Hepatocyte (in vitro differentiated cells): ENCODE measurements around the gene ACTG1. TPM values are rescaled to one million over a fixed set of nuclear protein-coding genes. Genes with fewer than 3 reads are reported as not detected.
"Not testable (repeated sequence)": the region's sequence is repeated elsewhere in the genome, so short reads cannot be mapped to it uniquely, and the experiment has no call there.

Source experiments
- DNase-seq: peaks from one replicate; pipeline ENCODE4 v3.0.0-alpha.2; 2016; ENCODE audit warnings: low spot score
- H2AFZ ChIP-seq: fragments of 200-600 bp; sonication (generic); 2 replicates; pipeline ENCODE4 v1.6.0; 2016; ENCODE audit warnings: antibody characterized with exemption, mild to moderate bottlenecking
- H3K27ac ChIP-seq: fragments of 200-600 bp; sonication (generic); 2 replicates; pipeline ENCODE4 v1.5.1; 2016; ENCODE audit warnings: mild to moderate bottlenecking
- H3K27me3 ChIP-seq: fragments of 200-600 bp; sonication (generic); 2 replicates; pipeline ENCODE4 v1.6.1; 2016
- H3K36me3 ChIP-seq: fragments of 200-600 bp; sonication (generic); replicated peaks from 2 replicates; pipeline ENCODE4 v1.5.1; 2016; ENCODE audit warnings: low read depth; ENCODE audit not compliant: insufficient read depth
- H3K4me1 ChIP-seq: fragments of 200-600 bp; sonication (generic); 2 replicates; pipeline ENCODE4 v1.5.1; 2016; ENCODE audit warnings: mild to moderate bottlenecking, moderate library complexity; ENCODE audit not compliant: insufficient read depth
- H3K4me2 ChIP-seq: fragments of 200-600 bp; sonication (generic); 2 replicates; pipeline ENCODE4 v1.6.0; 2016
- H3K4me3 ChIP-seq: fragments of 200-600 bp; sonication (generic); 2 replicates; pipeline ENCODE4 v1.5.1; 2016; ENCODE audit warnings: mild to moderate bottlenecking
- H3K79me2 ChIP-seq: fragments of 200-600 bp; sonication (generic); 2 replicates; pipeline ENCODE4 v1.6.0; 2017; ENCODE audit warnings: mild to moderate bottlenecking
- H3K9me2 ChIP-seq: fragments of 200-600 bp; sonication (generic); replicated peaks from 2 replicates; pipeline ENCODE4 v1.6.0; 2017; ENCODE audit warnings: mild to moderate bottlenecking; ENCODE audit not compliant: insufficient read depth
- H3K9me3 ChIP-seq: fragments of 200-600 bp; sonication (generic); 2 replicates; pipeline ENCODE4 v1.5.1; 2016; ENCODE audit warnings: low read depth, mild to moderate bottlenecking
- H4K20me1 ChIP-seq: fragments of 200-600 bp; sonication (generic); 2 replicates; pipeline ENCODE4 v1.6.0; 2016; ENCODE audit warnings: mild to moderate bottlenecking; ENCODE audit not compliant: insufficient read depth, poor library complexity, severe bottlenecking
- EZH2 ChIP-seq: fragments of 200-600 bp; sonication (generic); IDR thresholded peaks from 2 replicates; pipeline ENCODE4 v1.6.1; 2016; ENCODE audit warnings: antibody characterized with exemption, mild to moderate bottlenecking, borderline replicate concordance
- EZH2phosphoT487 ChIP-seq: fragments of 200-600 bp; sonication (generic); IDR thresholded peaks from one replicate; pipeline ENCODE4 v1.6.1; 2018; ENCODE audit warnings: antibody characterized with exemption, mild to moderate bottlenecking, low read depth, moderate library complexity; ENCODE audit not compliant: unreplicated experiment, severe bottlenecking
- WGBS: methylation state at CpG from one replicate; pipeline ENCODE4 v1.1.6; 2016; ENCODE audit warnings: low lambda C conversion rate; ENCODE audit errors: missing lambda C conversion rate; 5-methylcytosine and 5-hydroxymethylcytosine counted together
- polyA plus RNA-seq: library from polyadenylated mRNA; unstranded; fragments of >200 nt; fragmentation: Nextera tagmentation; extraction: Ambion mirVana; gene quantifications from 2 replicates; pipeline ENCODE4 v1.2.1, GENCODE V29; 2016
- total RNA-seq: library from RNA; depleted of rRNA; stranded (reverse); fragments of >200 nt; gene quantifications from 2 replicates; pipeline ENCODE4 v1.2.3, GENCODE V29; 2014
- TF ChIP-seq, protein P1 (sequence below): fragments of 200-600 bp; sonication (generic); IDR thresholded peaks from 2 replicates; pipeline ENCODE4 v1.5.1; 2016; ENCODE audit warnings: antibody characterized with exemption, mild to moderate bottlenecking; ENCODE audit not compliant: poor library complexity

The ACTG1 gene
- total and polyA plus RNA-seq, 2 experiments from 2014 or later = 2,832 to 3,298 TPM

DNA sequence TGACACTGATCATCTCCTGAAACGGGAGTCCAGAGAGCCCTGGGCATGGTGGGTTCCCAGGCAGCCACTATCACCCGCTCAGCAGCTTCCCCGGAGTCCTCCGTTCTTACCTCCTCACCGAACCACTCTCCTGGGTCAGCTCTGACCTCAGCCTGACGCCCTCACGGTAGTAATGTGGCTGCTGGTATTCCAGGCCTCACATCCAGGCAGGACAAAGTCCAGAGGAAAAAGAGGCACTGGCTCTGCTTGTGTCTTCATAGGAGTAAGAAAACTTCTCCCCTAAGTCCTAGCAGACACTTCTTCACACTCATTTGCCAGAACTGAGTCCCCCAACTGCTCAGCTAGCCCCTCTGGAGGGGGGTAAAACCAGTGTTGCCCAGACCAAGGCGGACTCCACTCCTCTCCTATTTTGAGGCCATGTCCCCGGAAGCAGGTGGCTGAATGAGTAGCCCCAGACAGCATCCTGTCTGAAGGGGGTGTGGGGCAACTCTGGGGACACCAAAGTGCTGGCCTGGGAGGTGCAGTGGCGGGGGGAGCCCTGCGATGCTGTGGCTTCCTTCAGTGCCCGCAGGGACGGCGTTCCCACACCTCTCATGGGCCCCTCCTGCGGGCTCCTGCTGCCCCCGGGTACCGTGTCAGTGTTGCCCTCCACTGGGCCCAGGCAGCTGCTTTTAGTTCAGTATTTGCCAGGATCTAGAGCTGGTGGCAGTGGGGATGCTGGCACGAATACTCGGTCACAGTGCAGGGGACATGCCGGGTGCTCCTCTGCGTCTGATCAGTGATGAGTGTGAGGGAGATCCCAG is 20.9 kb upstream of the ACTG1 start:
- no peak overlapping the region for H2AFZ ChIP-seq
- no peaks in the 10 kb centered on the region for H4K20me1 ChIP-seq
- peak overlapping the region; percentile 34 for H3K27ac ChIP-seq
- H3K4me2 ChIP-seq = no peak overlapping the region
- H3K27me3 ChIP-seq = peaks cover 13% of the 10 kb centered on the region
- 73% methylated on average over 20 of the region's 21 CpGs for WGBS
- H3K4me1 ChIP-seq = peaks cover 9% of the 10 kb centered on the region
- no peaks in the 10 kb centered on the region for H3K79me2 ChIP-seq
- no peak for DNase-seq
- TF ChIP-seq, protein P1, sequence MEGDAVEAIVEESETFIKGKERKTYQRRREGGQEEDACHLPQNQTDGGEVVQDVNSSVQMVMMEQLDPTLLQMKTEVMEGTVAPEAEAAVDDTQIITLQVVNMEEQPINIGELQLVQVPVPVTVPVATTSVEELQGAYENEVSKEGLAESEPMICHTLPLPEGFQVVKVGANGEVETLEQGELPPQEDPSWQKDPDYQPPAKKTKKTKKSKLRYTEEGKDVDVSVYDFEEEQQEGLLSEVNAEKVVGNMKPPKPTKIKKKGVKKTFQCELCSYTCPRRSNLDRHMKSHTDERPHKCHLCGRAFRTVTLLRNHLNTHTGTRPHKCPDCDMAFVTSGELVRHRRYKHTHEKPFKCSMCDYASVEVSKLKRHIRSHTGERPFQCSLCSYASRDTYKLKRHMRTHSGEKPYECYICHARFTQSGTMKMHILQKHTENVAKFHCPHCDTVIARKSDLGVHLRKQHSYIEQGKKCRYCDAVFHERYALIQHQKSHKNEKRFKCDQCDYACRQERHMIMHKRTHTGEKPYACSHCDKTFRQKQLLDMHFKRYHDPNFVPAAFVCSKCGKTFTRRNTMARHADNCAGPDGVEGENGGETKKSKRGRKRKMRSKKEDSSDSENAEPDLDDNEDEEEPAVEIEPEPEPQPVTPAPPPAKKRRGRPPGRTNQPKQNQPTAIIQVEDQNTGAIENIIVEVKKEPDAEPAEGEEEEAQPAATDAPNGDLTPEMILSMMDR = no peak
- TF ChIP-seq EZH2 (no peak), EZH2phosphoT487 (no peak)
- H3K9me3 ChIP-seq = no peaks in the 10 kb centered on the region
- no peaks in the 10 kb centered on the region for H3K9me2 ChIP-seq
- no peaks in the 10 kb centered on the region for H3K36me3 ChIP-seq
- no peak overlapping the region for H3K4me3 ChIP-seq

DNA sequence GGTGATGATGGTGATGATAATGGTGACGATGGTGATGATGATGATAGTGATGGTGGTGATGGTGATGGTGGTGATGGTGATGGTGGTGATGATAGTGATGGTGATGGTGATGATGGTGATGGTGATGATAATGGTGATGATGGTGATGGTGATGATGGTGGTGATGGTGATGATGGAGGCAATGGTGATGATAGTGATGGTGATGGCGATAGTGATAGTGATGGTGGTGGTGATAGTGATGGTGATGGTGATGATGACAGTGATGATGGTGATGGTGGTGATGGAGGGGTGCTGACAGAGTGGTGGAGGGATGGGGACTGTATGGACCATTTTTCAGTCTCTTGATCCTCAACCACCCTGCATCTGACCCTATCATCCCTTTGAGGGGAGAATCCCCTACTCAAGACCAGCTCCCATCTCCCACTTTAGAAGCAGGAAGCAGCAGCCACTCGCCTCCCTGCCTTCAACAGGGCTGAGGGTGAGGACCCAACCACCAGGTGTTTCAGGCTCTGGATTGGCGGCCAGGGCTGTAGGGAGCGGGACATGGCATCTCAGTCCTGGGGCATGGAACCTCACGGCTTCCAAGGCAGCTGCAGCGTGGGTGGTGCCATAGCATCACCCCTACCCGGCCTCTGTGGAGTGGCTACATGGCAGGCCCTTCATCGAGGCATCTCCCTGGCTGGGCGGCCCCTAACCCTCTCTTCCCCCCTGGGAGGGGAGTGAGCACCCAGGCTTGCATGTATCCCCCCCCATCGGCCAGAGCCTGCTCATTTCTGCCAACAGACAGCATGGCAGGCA is 20.1 kb upstream of the ACTG1 start:
- Histone ChIP-seq H3K36me3 (no peaks in the 10 kb centered on the region), H3K9me3 (no peaks in the 10 kb centered on the region), H3K4me1 (peaks cover 9% of the 10 kb centered on the region), H4K20me1 (no peaks in the 10 kb centered on the region), H3K27me3 (peaks cover 13% of the 10 kb centered on the region), H3K79me2 (no peaks in the 10 kb centered on the region), H3K27ac (no peak overlapping the region), H3K4me3 (no peak overlapping the region), H3K9me2 (no peaks in the 10 kb centered on the region), H2AFZ (no peak overlapping the region), H3K4me2 (no peak overlapping the region)
- no peak for TF ChIP-seq EZH2phosphoT487
- TF ChIP-seq, protein P1 = no peak
- TF ChIP-seq EZH2 = no peak
- DNase-seq = no peak
- 92% methylated on average over 10 of the region's 11 CpGs for WGBS

DNA sequence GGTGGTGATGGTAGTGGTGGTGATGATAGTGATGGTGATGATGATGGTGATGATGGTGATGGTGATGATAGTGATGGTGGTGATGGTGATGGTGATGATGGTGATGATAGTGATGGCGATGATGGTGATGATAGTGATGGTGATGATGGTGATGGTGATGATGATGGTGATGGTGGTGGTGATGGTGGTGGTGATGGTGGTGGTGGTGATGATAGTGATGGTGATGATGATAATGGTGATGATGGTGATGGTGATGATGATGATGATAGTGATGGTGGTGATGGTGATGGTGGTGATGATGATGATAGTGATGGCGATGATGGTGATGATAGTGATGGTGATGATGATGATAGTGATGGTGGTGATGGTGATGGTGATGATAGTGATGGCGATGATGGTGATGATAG is 19.4 kb upstream of the ACTG1 start:
- H3K79me2 ChIP-seq, H3K36me3 ChIP-seq, H3K27me3 ChIP-seq, H3K27ac ChIP-seq, DNase-seq, H3K4me1 ChIP-seq, H4K20me1 ChIP-seq, H3K4me3 ChIP-seq, H3K9me2 ChIP-seq, H3K4me2 ChIP-seq, H2AFZ ChIP-seq, H3K9me3 ChIP-seq: not testable (repeated sequence)
- WGBS = 100% methylated on average over 1 of the region's 3 CpGs

DNA sequence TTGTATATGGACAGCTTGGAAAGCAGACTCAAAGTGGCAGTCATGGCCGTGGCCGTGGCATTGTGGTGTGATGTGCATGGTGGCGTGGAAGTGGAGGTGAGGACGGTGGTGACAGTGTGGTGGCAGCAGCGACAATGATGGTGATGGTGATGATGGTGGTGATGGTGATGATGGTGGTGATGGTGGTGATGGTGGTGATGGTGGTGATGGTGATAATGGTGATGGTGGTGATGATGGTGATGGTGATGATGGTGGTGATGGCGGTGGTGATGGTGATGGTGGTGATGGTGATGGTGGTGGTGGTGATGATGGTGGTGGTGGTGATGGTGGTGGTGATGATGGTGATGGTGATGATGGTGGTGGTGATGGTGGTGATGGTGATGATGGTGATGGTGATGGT is 18.4 kb upstream of the ACTG1 start:
- not testable (repeated sequence) for H4K20me1 ChIP-seq, H3K9me2 ChIP-seq, H3K36me3 ChIP-seq, H2AFZ ChIP-seq, H3K79me2 ChIP-seq, H3K9me3 ChIP-seq, H3K4me2 ChIP-seq, H3K27ac ChIP-seq, DNase-seq, H3K4me1 ChIP-seq, H3K4me3 ChIP-seq, H3K27me3 ChIP-seq
- WGBS = 90% methylated on average over 6 of the region's 6 CpGs
